GM18499 (cell line): Measurements from ENCODE around the gene MS4A7.
A peak's percentile ranks its signal among the peaks of the same experiment; 100 is the strongest.

Experiments
- ATAC-seq: cut with Tn5 transposase; IDR thresholded peaks from one replicate; pipeline ENCODE4 v1.9.1; 2021; ENCODE audit warnings: moderate number of reproducible peaks; ENCODE audit not compliant: insufficient read depth, unreplicated experiment

MS4A7 gene

GRCh38 chr11:60370252-60370810 is 8.0 kb upstream of the MS4A7 start:
- no peak for ATAC-seq

GRCh38 chr11:60370811-60371298 is 7.5 kb upstream of the MS4A7 start:
- ATAC-seq: no peak

GRCh38 chr11:60371386-60371785 is 6.9 kb upstream of the MS4A7 start:
- no peak for ATAC-seq

- no peak for ATAC-seq
Observed at GRCh38 chr11:60371854-60372253, 6.5 kb upstream of the MS4A7 start.

- ATAC-seq: no peak
Observed at GRCh38 chr11:60372767-60373166, 5.6 kb upstream of the MS4A7 start.

- no peak for ATAC-seq
Observed at GRCh38 chr11:60375316-60375715, 3.0 kb upstream of the MS4A7 start.

GRCh38 chr11:60376601-60377000 is 1.7 kb upstream of the MS4A7 start:
- no peak for ATAC-seq

- ATAC-seq: no peak
Observed at GRCh38 chr11:60377401-60378136, 763 bp upstream of the MS4A7 start.

- peak; percentile 95 for ATAC-seq
Observed at GRCh38 chr11:60389279-60389910, 11.1 kb downstream of the MS4A7 start.

GRCh38 chr11:60390419-60390818 is 12.1 kb downstream of the MS4A7 start:
- no peak for ATAC-seq

- no peak for ATAC-seq
Observed at GRCh38 chr11:60392361-60392760, 14.0 kb downstream of the MS4A7 start.

- ATAC-seq: no peak
Observed at GRCh38 chr11:60393016-60393415, 14.7 kb downstream of the MS4A7 start.

GRCh38 chr11:60394666-60395380 is 16.5 kb downstream of the MS4A7 start:
- no peak for ATAC-seq

GRCh38 chr11:60396382-60396781 is 18.1 kb downstream of the MS4A7 start, which contains the start of gene MS4A14:
Gene MS4A14 (plus strand): TSS chr11:60396459. CDS start chr11:60396579, 120 bp downstream.
- ATAC-seq: peak; percentile 14

GRCh38 chr11:60396799-60397198 is 18.5 kb downstream of the MS4A7 start:
- peak; percentile 57 for ATAC-seq

GRCh38 chr11:60420015-60420414 is 41.7 kb downstream of the MS4A7 start:
- ATAC-seq: no peak

GRCh38 chr11:60422609-60423008 is 44.3 kb downstream of the MS4A7 start:
- ATAC-seq: no peak

- no peak for ATAC-seq
Observed at GRCh38 chr11:60428517-60428916, 50.2 kb downstream of the MS4A7 start.

GRCh38 chr11:60429272-60429671 is 50.9 kb downstream of the MS4A7 start, which contains the start of gene MS4A5:
Gene MS4A5 (plus strand): TSS chr11:60429572. CDS start chr11:60429675, 103 bp downstream.
- no peak for ATAC-seq

- ATAC-seq: no peak
Observed at GRCh38 chr11:60431251-60431650, 52.9 kb downstream of the MS4A7 start.

- no peak for ATAC-seq
Observed at GRCh38 chr11:60433401-60433800, 55.1 kb downstream of the MS4A7 start.
